Tibial nerve (tissue), 4 donors: ENCODE data around the gene AFM. TPM values are rescaled to one million over a fixed set of nuclear protein-coding genes. Genes with fewer than 3 reads are reported as not detected.

ENCODE experiments used
- DNase-seq, 2 donors: peaks; one replicate each; pipeline ENCODE4 v3.0.0-alpha.2; 2019; ENCODE audit warnings: low spot score in 2 of 2
- H3K27ac ChIP-seq, 4 donors: fragments of 200-600 bp; sonication (generic) in 3 of 4; one replicate each; pipeline ENCODE4 v1.5.1; 2017 to 2019; ENCODE audit warnings: mild to moderate bottlenecking in 1 of 4
- H3K27me3 ChIP-seq, 2 donors: fragments of 200-600 bp; sonication (generic) in 1 of 2; one replicate each; pipeline versions ENCODE4 v1.5.1 to v1.6.0; 2017 to 2019
- H3K36me3 ChIP-seq, 3 donors: fragments of 200-600 bp; sonication (generic); one replicate each; pipeline ENCODE4 v1.5.1; 2018 to 2019
- H3K4me1 ChIP-seq, 4 donors: fragments of 200-600 bp; sonication (generic) in 3 of 4; one replicate each; pipeline ENCODE4 v1.5.1; 2017 to 2019
- H3K4me3 ChIP-seq, 4 donors: fragments of 200-600 bp; sonication (generic) in 3 of 4; one replicate each; pipeline ENCODE4 v1.5.1; 2017 to 2019; ENCODE audit warnings: mild to moderate bottlenecking in 1 of 4, moderate library complexity in 1 of 4
- H3K9me3 ChIP-seq, 4 donors: fragments of 200-600 bp; sonication (generic) in 3 of 4; one replicate each; pipeline ENCODE4 v1.5.1; 2017 to 2019
- CTCF ChIP-seq, 5 experiments: fragments of 200-600 bp in 3 of 5; fragments of 450-650 bp in 2 of 5; sonication (generic) in 3 of 5; IDR thresholded peaks; one replicate each; pipeline ENCODE4 v1.5.1; 2016 to 2019; ENCODE audit warnings: antibody characterized with exemption in 5 of 5, mild to moderate bottlenecking in 3 of 5, moderate library complexity in 2 of 5
- EP300 ChIP-seq, 2 donors: sonication (generic); formaldehyde crosslinking; IDR thresholded peaks; one replicate each; pipeline ENCODE4 v1.6.1; 2017; ENCODE audit warnings: antibody characterized with exemption in 2 of 2, mild to moderate bottlenecking in 1 of 2
- POLR2A ChIP-seq, 2 donors: fragments of 450-650 bp; IDR thresholded peaks; one replicate each; pipeline ENCODE4 v1.6.1; 2017; ENCODE audit warnings: antibody characterized with exemption in 2 of 2, mild to moderate bottlenecking in 2 of 2, moderate library complexity in 2 of 2
- WGBS, 2 donors: methylation state at CpG; one replicate each; pipeline ENCODE4 v1.1.5; 2018; 5-methylcytosine and 5-hydroxymethylcytosine counted together
- total RNA-seq, 4 donors: library from RNA; depleted of rRNA; stranded (reverse); fragments of >200 nt; gene quantifications; one replicate each; pipeline ENCODE4 v1.1.0, GENCODE V29; 2016

AFM gene
- total RNA-seq, 4 donors from 2014 or later = not detected

DNA sequence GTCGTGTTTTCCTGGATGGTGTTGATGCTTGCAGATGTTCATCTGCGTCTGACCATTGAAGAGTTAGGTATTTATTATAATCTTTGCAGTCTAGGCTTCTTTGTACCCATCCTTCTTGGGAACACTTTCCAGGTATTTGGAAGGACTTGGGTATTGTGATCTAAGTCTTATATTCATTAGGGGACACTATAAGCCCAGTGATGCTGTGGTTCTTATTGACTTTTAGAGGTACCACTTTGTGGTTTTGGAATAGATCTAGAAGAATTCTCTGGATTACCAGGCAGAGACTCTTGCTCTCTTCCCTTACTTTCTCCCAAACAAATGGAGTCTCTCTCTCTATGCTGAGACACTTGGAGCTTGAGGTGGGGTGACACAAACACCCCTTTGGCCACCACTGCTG, 41.6 kb downstream of the AFM start:
- Histone ChIP-seq H3K27ac (no peak overlapping the region), H3K27me3 (no peaks in the 10 kb centered on the region), H3K4me1 (no peaks in the 10 kb centered on the region), H3K4me3 (no peak overlapping the region), H3K9me3 (no peaks in the 10 kb centered on the region), H3K36me3 (no peaks in the 10 kb centered on the region)
- WGBS, 2 donors = 72 to 88% methylated on average over 2 of the region's 2 CpGs
- no peak for TF ChIP-seq EP300 (IDR thresholded peaks at IDR 0.05)
- no peak for TF ChIP-seq CTCF (IDR thresholded peaks at IDR 0.05)
- no peak for TF ChIP-seq POLR2A (IDR thresholded peaks at IDR 0.05)
- no peak for DNase-seq

GRCh38 chr4:73525611-73526010, 44.1 kb downstream of the AFM start:
- WGBS, 2 donors = 69 to 73% methylated on average over 1 of the region's 1 CpG
- H3K9me3 ChIP-seq = no peaks in the 10 kb centered on the region
- no peak overlapping the region for H3K4me3 ChIP-seq
- DNase-seq = no peak
- no peaks in the 10 kb centered on the region for H3K36me3 ChIP-seq
- H3K4me1 ChIP-seq = no peaks in the 10 kb centered on the region
- no peak overlapping the region for H3K27ac ChIP-seq
- no peaks in the 10 kb centered on the region for H3K27me3 ChIP-seq
- TF ChIP-seq EP300 (IDR thresholded peaks at IDR 0.05) (no peak), POLR2A (IDR thresholded peaks at IDR 0.05) (no peak), CTCF (IDR thresholded peaks at IDR 0.05) (no peak)

DNA sequence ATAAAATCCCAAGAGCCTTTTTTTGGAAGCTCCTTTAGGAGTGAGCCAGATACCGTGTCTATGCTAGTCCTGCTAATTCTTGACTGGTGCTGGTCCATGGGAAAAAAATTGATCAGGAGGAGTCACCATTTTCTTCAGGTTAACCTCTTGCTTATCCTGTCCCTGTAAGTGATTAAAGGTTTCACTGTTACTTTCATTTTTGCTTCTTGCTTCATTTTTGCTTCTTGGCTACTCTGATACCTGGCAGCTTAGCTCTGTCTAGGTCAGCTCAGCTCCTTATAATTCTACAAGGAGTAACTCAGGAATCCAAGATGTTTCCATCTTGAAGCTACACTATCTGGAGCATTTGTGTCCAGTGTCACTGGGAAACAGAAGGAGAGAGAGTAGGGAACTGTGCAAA, 45.7 kb downstream of the AFM start:
- TF ChIP-seq POLR2A (IDR thresholded peaks at IDR 0.05) = no peak
- 59 to 73% methylated on average over 1 of the region's 1 CpG for WGBS, 2 donors
- Histone ChIP-seq H3K4me3 (no peak overlapping the region), H3K36me3 (no peaks in the 10 kb centered on the region), H3K27me3 (no peaks in the 10 kb centered on the region), H3K9me3 (no peaks in the 10 kb centered on the region), H3K4me1 (no peaks in the 10 kb centered on the region), H3K27ac (no peak overlapping the region)
- DNase-seq = no peak

DNA sequence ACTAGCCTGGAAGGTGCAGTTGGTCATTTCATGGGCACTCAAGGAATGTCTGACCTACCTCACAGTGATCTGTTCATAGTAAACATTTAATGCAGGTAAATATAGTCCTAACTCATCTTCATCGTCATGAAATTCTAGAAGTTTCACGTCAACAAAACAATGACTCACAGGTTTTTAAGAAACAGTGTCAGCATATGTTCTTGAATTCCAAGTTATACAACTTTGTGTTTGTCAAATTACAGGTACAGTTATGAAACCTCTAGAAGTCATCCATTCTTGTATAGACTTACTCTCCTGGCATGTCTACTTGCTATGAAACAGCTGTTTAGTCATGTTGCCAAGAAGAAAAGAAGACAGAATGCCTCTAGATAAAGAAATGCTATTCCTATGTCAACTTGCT, 46.6 kb downstream of the AFM start:
- Histone ChIP-seq H3K4me1 (no peaks in the 10 kb centered on the region), H3K27ac (no peak overlapping the region), H3K36me3 (no peaks in the 10 kb centered on the region), H3K27me3 (no peaks in the 10 kb centered on the region), H3K9me3 (no peaks in the 10 kb centered on the region), H3K4me3 (no peak overlapping the region)
- TF ChIP-seq CTCF (IDR thresholded peaks at IDR 0.05) (no peak), POLR2A (IDR thresholded peaks at IDR 0.05) (no peak), EP300 (IDR thresholded peaks at IDR 0.05) (no peak)
- 89 to 94% methylated on average over 2 of the region's 2 CpGs for WGBS, 2 donors
- no peak for DNase-seq

DNA sequence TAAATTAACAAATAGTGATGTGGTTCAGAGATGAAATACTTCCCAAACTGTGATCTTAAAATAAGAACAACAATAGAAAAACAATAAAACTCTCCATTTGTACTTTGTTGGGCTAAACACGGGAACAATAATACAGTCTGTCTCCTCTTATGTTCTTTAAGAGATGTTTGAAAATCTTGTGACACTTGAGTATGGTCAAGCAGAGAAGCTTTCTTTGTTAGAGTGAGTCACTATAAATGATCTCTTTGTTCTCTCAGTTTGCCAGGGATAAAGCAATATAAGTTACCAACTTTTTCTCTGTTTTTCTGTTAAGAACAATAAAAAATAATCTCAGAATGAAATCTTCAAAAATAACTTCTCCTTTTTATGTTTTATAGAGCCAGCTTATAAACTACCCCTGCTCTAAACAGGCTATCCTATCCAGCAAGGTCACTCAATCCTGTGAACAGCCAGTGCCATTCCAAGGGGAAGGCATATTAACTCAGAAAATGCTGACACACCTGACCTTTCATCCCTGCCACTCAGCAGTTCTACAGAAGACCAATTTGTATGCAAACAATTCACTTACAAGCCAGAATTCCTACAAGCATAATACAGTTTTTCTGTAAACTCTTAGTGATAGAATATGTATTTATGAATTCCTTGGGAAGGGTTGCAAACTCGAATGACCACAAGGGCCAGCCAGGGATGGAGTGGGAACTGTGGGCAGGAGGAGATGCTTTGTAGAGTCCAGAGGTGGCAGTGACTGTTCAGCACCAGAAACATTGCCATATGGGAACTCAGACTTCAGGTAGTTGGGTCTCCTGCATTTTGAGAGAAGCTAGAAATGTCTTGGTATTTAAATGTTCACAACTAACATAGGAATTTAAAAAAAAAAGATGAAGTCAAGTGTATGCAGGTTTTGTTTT, 52.2 kb downstream of the AFM start:
- H3K27me3 ChIP-seq = no peaks in the 10 kb centered on the region
- no peak overlapping the region for H3K4me3 ChIP-seq
- no peaks in the 10 kb centered on the region for H3K36me3 ChIP-seq
- H3K4me1 ChIP-seq = no peaks in the 10 kb centered on the region
- H3K27ac ChIP-seq = no peak overlapping the region
- no peak for TF ChIP-seq CTCF (IDR thresholded peaks at IDR 0.05)
- TF ChIP-seq EP300 (IDR thresholded peaks at IDR 0.05) = no peak
- TF ChIP-seq POLR2A (IDR thresholded peaks at IDR 0.05) = no peak
- H3K9me3 ChIP-seq = no peaks in the 10 kb centered on the region
- no peak for DNase-seq
- 54 to 58% methylated on average over 2 of the region's 2 CpGs for WGBS, 2 donors
